H9 (cell line): ENCODE measurements around the gene PRKAR2B. TPM values are rescaled to one million over a fixed set of nuclear protein-coding genes. Genes with fewer than 3 reads are reported as not detected.

ENCODE experiments used
- DNase-seq: peaks from one replicate; pipeline ENCODE4 v3.0.0-alpha.2; 2017
- H2AFZ ChIP-seq: one replicate; pipeline ENCODE4 v1.6.1; 2013; ENCODE audit warnings: mild to moderate bottlenecking, low read length, control low read depth, moderate library complexity
- H2AK5ac ChIP-seq: 2 replicates; pipeline ENCODE4 v1.6.1; 2013; ENCODE audit warnings: low read length, control low read depth, mixed read lengths; ENCODE audit not compliant: insufficient read length
- H2BK120ac ChIP-seq: one replicate; pipeline ENCODE4 v1.6.1; 2013; ENCODE audit warnings: low read depth, mild to moderate bottlenecking, low read length, control low read depth, inconsistent platforms; ENCODE audit not compliant: poor library complexity, severe bottlenecking
- H2BK12ac ChIP-seq: 2 replicates; pipeline ENCODE4 v1.6.1; 2013; ENCODE audit warnings: low read length, control low read depth, mixed read lengths, low read depth; ENCODE audit not compliant: insufficient read length
- H2BK15ac ChIP-seq: 2 replicates; pipeline ENCODE4 v1.6.1; 2013; ENCODE audit warnings: low read depth, low read length, control low read depth
- H2BK20ac ChIP-seq: one replicate; pipeline ENCODE4 v1.6.1; 2013; ENCODE audit warnings: low read depth, mild to moderate bottlenecking, low read length, control low read depth, inconsistent platforms; ENCODE audit not compliant: poor library complexity, severe bottlenecking
- H2BK5ac ChIP-seq: 2 replicates; pipeline ENCODE4 v1.6.1; 2013; ENCODE audit warnings: low read length, control low read depth, mixed read lengths; ENCODE audit not compliant: insufficient read length
- H3K14ac ChIP-seq: 2 replicates; pipeline ENCODE4 v1.6.1; 2013; ENCODE audit warnings: low read length, control low read depth; ENCODE audit not compliant: insufficient read depth
- H3K18ac ChIP-seq: 2 replicates; pipeline ENCODE4 v1.6.1; 2013; ENCODE audit warnings: low read depth, mild to moderate bottlenecking, mixed read lengths, low read length, control low read depth; ENCODE audit not compliant: insufficient read length
- H3K23ac ChIP-seq: 2 replicates; pipeline ENCODE4 v1.6.1; 2013; ENCODE audit warnings: low read length, control low read depth, mixed read lengths, low read depth; ENCODE audit not compliant: insufficient read length
- H3K23me2 ChIP-seq: 2 replicates; pipeline ENCODE4 v1.6.1; 2013; ENCODE audit warnings: low read depth, mild to moderate bottlenecking, mixed read lengths, low read length, control low read depth; ENCODE audit not compliant: insufficient read length, poor library complexity, severe bottlenecking
- H3K27ac ChIP-seq: 2 replicates; pipeline ENCODE4 v1.5.1; 2013; ENCODE audit warnings: low read length, control low read depth, mixed read lengths, low read depth; ENCODE audit not compliant: insufficient read length
- H3K27me3 ChIP-seq: 2 replicates; pipeline ENCODE4 v1.6.1; 2013; ENCODE audit warnings: low read length, control low read depth, inconsistent platforms; ENCODE audit not compliant: insufficient read depth
- H3K4ac ChIP-seq: 2 replicates; pipeline ENCODE4 v1.6.1; 2013; ENCODE audit warnings: low read depth, mild to moderate bottlenecking, control low read depth, inconsistent platforms, low read length, moderate library complexity
- H3K4me1 ChIP-seq: 2 replicates; pipeline ENCODE4 v1.6.1; 2013; ENCODE audit warnings: low read length, control low read depth, inconsistent platforms; ENCODE audit not compliant: insufficient read depth
- H3K4me2 ChIP-seq: 2 replicates; pipeline ENCODE4 v1.6.1; 2013; ENCODE audit warnings: low read length, control low read depth, mixed read lengths; ENCODE audit not compliant: insufficient read length, insufficient read depth
- H3K56ac ChIP-seq: 2 replicates; pipeline ENCODE4 v1.6.1; 2013; ENCODE audit warnings: low read depth, mild to moderate bottlenecking, mixed read lengths, low read length, control low read depth; ENCODE audit not compliant: insufficient read length
- H3K79me1 ChIP-seq: 2 replicates; pipeline ENCODE4 v1.6.1; 2013; ENCODE audit warnings: low read depth, mild to moderate bottlenecking, moderate library complexity, low read length, control low read depth, inconsistent platforms; ENCODE audit not compliant: insufficient read depth, poor library complexity, severe bottlenecking
- H3K79me2 ChIP-seq: 2 replicates; pipeline ENCODE4 v1.6.1; 2013; ENCODE audit warnings: low read length, control low read depth, inconsistent platforms; ENCODE audit not compliant: insufficient read depth
- H3K9ac ChIP-seq: 2 replicates; pipeline ENCODE4 v1.6.1; 2013; ENCODE audit warnings: low read length, control low read depth, mixed read lengths; ENCODE audit not compliant: insufficient read length; ENCODE audit errors: extremely low read depth
- H3K9me3 ChIP-seq: one replicate; pipeline ENCODE4 v1.6.1; 2013; ENCODE audit warnings: low read depth, low read length, inconsistent platforms; ENCODE audit not compliant: control insufficient read depth
- H3T11ph ChIP-seq: one replicate; pipeline ENCODE4 v1.6.1; 2013; ENCODE audit warnings: mild to moderate bottlenecking, low read length, control low read depth, inconsistent platforms
- H4K20me1 ChIP-seq: one replicate; pipeline ENCODE4 v1.6.1; 2013; ENCODE audit not compliant: control insufficient read depth, insufficient read length, insufficient read depth
- H4K5ac ChIP-seq: 2 replicates; pipeline ENCODE4 v1.6.1; 2013; ENCODE audit warnings: low read depth, mild to moderate bottlenecking, mixed read lengths, low read length, control low read depth; ENCODE audit not compliant: insufficient read length
- H4K8ac ChIP-seq: replicated peaks from 2 replicates; pipeline ENCODE4 v1.6.1; 2013; ENCODE audit warnings: low read length, control low read depth, mixed read lengths, low read depth; ENCODE audit not compliant: insufficient read length
- H4K91ac ChIP-seq: 2 replicates; pipeline ENCODE4 v1.6.1; 2013; ENCODE audit warnings: low read depth, mild to moderate bottlenecking, moderate library complexity, mixed read lengths, low read length, control low read depth; ENCODE audit not compliant: insufficient read length
- H3K27ac Mint-ChIP-seq, 3 experiments: 2 replicates in 2 of 3; 3 replicates in 1 of 3; pipeline ENCODE4 v1.8.0; 2020 to 2021; ENCODE audit warnings: mixed read lengths in 3 of 3, mild to moderate bottlenecking in 1 of 3, moderate library complexity in 1 of 3
- H3K27me3 Mint-ChIP-seq: 2 replicates; pipeline ENCODE4 v1.8.0; 2021; ENCODE audit warnings: low read depth, mild to moderate bottlenecking, moderate library complexity, mixed read lengths
- H3K36me3 Mint-ChIP-seq, 3 experiments: 2 replicates in 2 of 3; 3 replicates in 1 of 3; pipeline ENCODE4 v1.8.0; 2020 to 2021; ENCODE audit warnings: low read depth in 3 of 3, mixed read lengths in 3 of 3; ENCODE audit not compliant: insufficient read depth in 1 of 3
- H3K4me1 Mint-ChIP-seq, 2 experiments: 2 replicates each; pipeline ENCODE4 v1.8.0; 2020; ENCODE audit warnings: mixed read lengths in 2 of 2
- H3K4me3 Mint-ChIP-seq, 2 experiments: 2 replicates in 1 of 2; 3 replicates in 1 of 2; pipeline ENCODE4 v1.8.0; 2020 to 2021; ENCODE audit warnings: mild to moderate bottlenecking in 2 of 2, mixed read lengths in 2 of 2, moderate library complexity in 1 of 2
- H3K9me3 Mint-ChIP-seq, 2 experiments: 2 replicates in 1 of 2; 3 replicates in 1 of 2; pipeline ENCODE4 v1.8.0; 2020; ENCODE audit warnings: mild to moderate bottlenecking in 2 of 2, mixed read lengths in 2 of 2, moderate library complexity in 1 of 2
- CTCF ChIP-seq: fragments of 200-600 bp; sonication (generic); conservative IDR thresholded peaks from 3 replicates; pipeline ENCODE4 v1.8.0; 2021; ENCODE audit warnings: antibody characterized with exemption, mild to moderate bottlenecking
- WGBS: extraction: QIAGEN DNeasy Blood & Tissue Kit; methylation state at CpG from one replicate; pipeline ENCODE4 v1.1.7; 2013; ENCODE audit warnings: missing lambda C conversion rate, low lambda C conversion rate, mixed read lengths; ENCODE audit not compliant: insufficient read length; ENCODE audit errors: extremely low coverage; 5-methylcytosine and 5-hydroxymethylcytosine counted together
- total RNA-seq: library from RNA; stranded (reverse); gene quantifications from 2 replicates; pipeline ENCODE4 v1.2.1, GENCODE V29; 2021

Gene PRKAR2B
- total RNA-seq, 1 experiment from 2014 or later = 16.6 TPM

- no peak overlapping the region for H3K23ac ChIP-seq
- WGBS = no CpG with 5 or more reads among the region's 4 CpGs
- no peak overlapping the region for H2BK120ac ChIP-seq
- Mint-ChIP-seq H3K27ac (no peak overlapping the region), H3K36me3 (peaks cover 12 to 66% (median 62%) of the 10 kb centered on the region in 3 experiments; a peak in 6 of 7 replicates), H3K4me3 (no peak overlapping the region), H3K27me3 (no peaks in the 10 kb centered on the region), H3K9me3 (no peaks in the 10 kb centered on the region), H3K4me1 (no peaks in the 10 kb centered on the region)
- H2BK12ac ChIP-seq = no peak overlapping the region
- H4K5ac ChIP-seq = no peak overlapping the region
- H3T11ph ChIP-seq = no peak overlapping the region
- H3K23me2 ChIP-seq = no peaks in the 10 kb centered on the region
- no peaks in the 10 kb centered on the region for H3K79me1 ChIP-seq
- no peak overlapping the region for H3K27ac ChIP-seq
- H4K8ac ChIP-seq = no peak overlapping the region
- no peak overlapping the region for H2BK15ac ChIP-seq
- H2AK5ac ChIP-seq = no peak overlapping the region
- H3K27me3 ChIP-seq = no peaks in the 10 kb centered on the region
- H3K4ac ChIP-seq = no peak overlapping the region
- H3K9me3 ChIP-seq = no peaks in the 10 kb centered on the region
- no peak overlapping the region for H2BK20ac ChIP-seq
- H3K14ac ChIP-seq = no peak overlapping the region
- no peaks in the 10 kb centered on the region for H3K79me2 ChIP-seq
- H4K91ac ChIP-seq = no peak overlapping the region
- no peak overlapping the region for H2AFZ ChIP-seq
- DNase-seq = no peak
- no peak overlapping the region for H2BK5ac ChIP-seq
- no peaks in the 10 kb centered on the region for H4K20me1 ChIP-seq
- H3K4me1 ChIP-seq = no peaks in the 10 kb centered on the region
- no peak overlapping the region for H3K4me2 ChIP-seq
- no peak overlapping the region for H3K56ac ChIP-seq
- no peak overlapping the region for H3K18ac ChIP-seq
- H3K9ac ChIP-seq = no peak overlapping the region
- TF ChIP-seq CTCF = no peak
Observed at GRCh38 chr7:107186240-107186639, 141.7 kb downstream of the PRKAR2B start.
